ENCODE results near the gene SPTSSB.

DNA sequence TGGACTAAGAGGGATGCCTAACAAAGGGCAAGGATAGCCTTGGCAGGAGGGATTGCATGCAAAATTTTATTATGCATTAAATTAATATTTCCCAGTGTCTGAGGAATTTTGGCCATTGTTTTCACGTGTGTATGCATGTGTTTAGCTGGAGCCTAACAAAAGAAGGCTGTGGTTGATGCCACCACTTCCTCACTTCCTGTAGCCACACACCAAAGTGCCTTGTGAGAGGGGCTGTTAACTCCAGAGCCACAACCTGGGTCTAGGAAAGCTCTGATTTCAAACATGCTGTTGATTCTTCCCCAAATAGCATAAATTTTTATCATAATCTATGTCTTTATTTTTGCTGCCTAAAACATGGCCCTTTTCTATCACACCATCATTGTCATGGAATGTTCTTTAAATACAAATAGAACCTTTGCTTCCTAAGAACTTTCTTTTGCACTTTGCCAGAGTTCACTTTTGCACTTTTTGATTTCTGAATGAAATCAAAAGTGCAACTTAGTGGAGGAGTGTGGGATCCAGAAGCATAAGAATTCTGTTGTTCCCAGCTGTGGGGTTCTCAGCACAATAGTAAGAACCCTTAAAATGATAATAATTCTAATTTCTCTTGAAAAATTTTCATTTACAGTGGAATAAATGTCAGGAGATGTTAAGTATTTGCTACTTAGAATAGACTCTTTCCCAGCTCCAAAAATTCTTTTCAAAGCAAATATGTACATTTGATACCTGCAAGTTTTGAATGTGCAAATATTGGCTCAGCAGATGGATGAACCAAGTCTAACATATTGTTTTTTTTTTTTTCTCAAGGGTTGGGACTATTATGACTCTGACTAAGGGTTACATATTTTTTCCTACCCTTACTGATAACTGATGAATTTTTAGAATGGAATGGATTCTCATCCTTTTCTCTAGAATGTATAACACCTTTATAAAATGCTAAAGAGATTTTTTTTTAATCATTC is 35.6 kb upstream of the SPTSSB start:
- TF ChIP-seq EZH2phosphoT487 (IDR thresholded peaks at IDR 0.05; ENCODE audit: low read depth, severe bottlenecking, unreplicated experiment): no peak
- TF ChIP-seq, protein P1, sequence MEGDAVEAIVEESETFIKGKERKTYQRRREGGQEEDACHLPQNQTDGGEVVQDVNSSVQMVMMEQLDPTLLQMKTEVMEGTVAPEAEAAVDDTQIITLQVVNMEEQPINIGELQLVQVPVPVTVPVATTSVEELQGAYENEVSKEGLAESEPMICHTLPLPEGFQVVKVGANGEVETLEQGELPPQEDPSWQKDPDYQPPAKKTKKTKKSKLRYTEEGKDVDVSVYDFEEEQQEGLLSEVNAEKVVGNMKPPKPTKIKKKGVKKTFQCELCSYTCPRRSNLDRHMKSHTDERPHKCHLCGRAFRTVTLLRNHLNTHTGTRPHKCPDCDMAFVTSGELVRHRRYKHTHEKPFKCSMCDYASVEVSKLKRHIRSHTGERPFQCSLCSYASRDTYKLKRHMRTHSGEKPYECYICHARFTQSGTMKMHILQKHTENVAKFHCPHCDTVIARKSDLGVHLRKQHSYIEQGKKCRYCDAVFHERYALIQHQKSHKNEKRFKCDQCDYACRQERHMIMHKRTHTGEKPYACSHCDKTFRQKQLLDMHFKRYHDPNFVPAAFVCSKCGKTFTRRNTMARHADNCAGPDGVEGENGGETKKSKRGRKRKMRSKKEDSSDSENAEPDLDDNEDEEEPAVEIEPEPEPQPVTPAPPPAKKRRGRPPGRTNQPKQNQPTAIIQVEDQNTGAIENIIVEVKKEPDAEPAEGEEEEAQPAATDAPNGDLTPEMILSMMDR (IDR thresholded peaks at IDR 0.05; ENCODE audit: poor library complexity): no peak
- TF ChIP-seq EZH2 (IDR thresholded peaks at IDR 0.05; ENCODE audit: borderline replicate concordance): no peak

Measured in hepatocyte (in vitro differentiated cells).